ENCODE results near the gene GRM7.

The GRM7 gene

GRCh38 chr3:7249493-7250076, 388.7 kb downstream of the GRM7 start:
- no peak for DNase-seq

GRCh38 chr3:7254251-7254650, 393.3 kb downstream of the GRM7 start:
- DNase-seq, result no peak

GRCh38 chr3:7260975-7261374, 400.1 kb downstream of the GRM7 start:
- DNase-seq, result no peak

- DNase-seq, result no peak
These were observed 402.7 kb downstream of the GRM7 start for GRCh38 chr3:7263347-7264195.

GRCh38 chr3:7264196-7264526, 403.2 kb downstream of the GRM7 start:
- DNase-seq, result no peak

GRCh38 chr3:7265736-7266135, 404.8 kb downstream of the GRM7 start:
- no peak for DNase-seq

GRCh38 chr3:7266551-7266950, 405.6 kb downstream of the GRM7 start:
- DNase-seq, result no peak

- DNase-seq, result no peak
These were observed 409.8 kb downstream of the GRM7 start for GRCh38 chr3:7270731-7271130.

GRCh38 chr3:7271631-7272030, 410.7 kb downstream of the GRM7 start:
- no peak for DNase-seq

- DNase-seq, result no peak
These were observed 411.3 kb downstream of the GRM7 start for GRCh38 chr3:7272203-7272602.

GRCh38 chr3:7275396-7275795, 414.5 kb downstream of the GRM7 start:
- DNase-seq, result no peak

- DNase-seq, result no peak
These were observed 419.4 kb downstream of the GRM7 start for GRCh38 chr3:7280318-7280717.

GRCh38 chr3:7282988-7283387, 422.1 kb downstream of the GRM7 start:
- no peak for DNase-seq

GRCh38 chr3:7285505-7285904, 424.6 kb downstream of the GRM7 start:
- DNase-seq, result peak in 2 of 3 donors; percentile 22 to 24

- DNase-seq, result no peak
These were observed 427.2 kb downstream of the GRM7 start for GRCh38 chr3:7288133-7288532.

- DNase-seq, result no peak
These were observed 428.2 kb downstream of the GRM7 start for GRCh38 chr3:7289121-7289520.

GRCh38 chr3:7290077-7290825, 429.3 kb downstream of the GRM7 start:
- DNase-seq, result peak; percentile 7 to 35 (median 25)

- DNase-seq, result no peak
These were observed 431.4 kb downstream of the GRM7 start for GRCh38 chr3:7292362-7292761.

GRCh38 chr3:7293286-7293685, 432.4 kb downstream of the GRM7 start:
- no peak for DNase-seq

GRCh38 chr3:7305561-7305960, 444.6 kb downstream of the GRM7 start:
- DNase-seq, result no peak

GRCh38 chr3:7306901-7307300, 446.0 kb downstream of the GRM7 start:
- no peak for DNase-seq

- DNase-seq, result no peak
These were observed 446.5 kb downstream of the GRM7 start for GRCh38 chr3:7307410-7307809.

GRCh38 chr3:7309641-7310102, 448.8 kb downstream of the GRM7 start:
- DNase-seq, result peak in 1 of 3 donors; percentile 5

GRCh38 chr3:7315037-7315436, 454.1 kb downstream of the GRM7 start:
- DNase-seq, result no peak
